GM10266 (cell line): ENCODE measurements around the gene NDUFAF2.
"Not testable (repeated sequence)": the region's sequence is repeated elsewhere in the genome, so short reads cannot be mapped to it uniquely, and the experiment has no call there.

ENCODE experiments used
- DNase-seq: peaks from one replicate; pipeline ENCODE4 v3.0.0; 2012; ENCODE audit errors: extremely low spot score
- CTCF ChIP-seq: IDR thresholded peaks from 2 replicates; pipeline ENCODE4 v1.5.1; 2012; ENCODE audit warnings: mild to moderate bottlenecking, low read depth; ENCODE audit not compliant: control insufficient read depth, insufficient read depth; ENCODE audit errors: missing control alignments

Gene NDUFAF2

GRCh38 chr5:60960591-60960990 is 15.6 kb downstream of the NDUFAF2 start:
- TF ChIP-seq CTCF: peak; percentile 16
- no peak for DNase-seq

- no peak for DNase-seq
- TF ChIP-seq CTCF: no peak
Measured at GRCh38 chr5:60961685-60962084, 16.7 kb downstream of the NDUFAF2 start.

- no peak for TF ChIP-seq CTCF
- no peak for DNase-seq
Measured at GRCh38 chr5:60972231-60972630, 27.2 kb downstream of the NDUFAF2 start.

- no peak for TF ChIP-seq CTCF
- DNase-seq: no peak
Measured at GRCh38 chr5:60977956-60978737, 33.1 kb downstream of the NDUFAF2 start.

GRCh38 chr5:60978968-60979367 is 34.0 kb downstream of the NDUFAF2 start:
- no peak for TF ChIP-seq CTCF
- no peak for DNase-seq

- DNase-seq: no peak
Measured at GRCh38 chr5:60980511-60980910, 35.5 kb downstream of the NDUFAF2 start.

GRCh38 chr5:60982127-60982526 is 37.1 kb downstream of the NDUFAF2 start:
- DNase-seq: not testable (repeated sequence)

More at GRCh38 chr5:60980511-60980910, 35.5 kb downstream of the NDUFAF2 start:
- no peak for TF ChIP-seq CTCF
